HCEC 1CT (cell line): Measurements from ENCODE around the gene ZNF516.

Source experiments
- DNase-seq: peaks from one replicate; pipeline ENCODE4 v3.0.0-alpha.2; 2017

Gene ZNF516

DNA sequence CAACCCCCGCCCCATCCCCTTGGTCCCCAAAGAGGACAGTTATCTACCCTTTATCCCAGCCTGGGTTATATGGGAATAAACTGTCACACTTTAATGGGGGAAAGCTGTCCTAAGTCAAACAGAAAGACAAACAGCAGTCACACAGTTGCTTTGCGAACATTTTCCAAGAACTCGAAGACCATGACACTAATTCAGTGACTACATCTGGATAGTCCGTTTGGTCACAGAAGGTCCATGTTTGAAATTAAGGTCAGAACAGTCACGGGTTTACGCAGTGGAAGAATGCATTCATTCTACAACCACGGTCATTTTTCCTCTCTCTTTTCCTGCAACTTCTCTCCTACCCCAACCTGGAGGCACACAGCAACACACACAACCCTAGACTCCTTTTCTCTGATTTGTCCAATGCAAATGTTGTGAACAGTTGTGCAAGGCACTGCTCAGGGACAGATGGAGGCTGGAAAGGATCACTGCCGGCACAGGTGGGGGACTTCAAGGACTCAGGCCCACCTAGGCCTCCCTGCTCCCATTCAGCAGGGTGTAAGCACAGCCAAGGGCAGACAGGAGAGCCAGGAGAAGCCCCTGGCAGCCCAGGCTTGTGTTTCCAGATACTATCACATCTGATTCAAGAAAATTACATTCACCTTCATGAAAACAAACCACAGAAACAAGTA, 39.9 kb downstream of the ZNF516 start:
- DNase-seq = no peak

DNA sequence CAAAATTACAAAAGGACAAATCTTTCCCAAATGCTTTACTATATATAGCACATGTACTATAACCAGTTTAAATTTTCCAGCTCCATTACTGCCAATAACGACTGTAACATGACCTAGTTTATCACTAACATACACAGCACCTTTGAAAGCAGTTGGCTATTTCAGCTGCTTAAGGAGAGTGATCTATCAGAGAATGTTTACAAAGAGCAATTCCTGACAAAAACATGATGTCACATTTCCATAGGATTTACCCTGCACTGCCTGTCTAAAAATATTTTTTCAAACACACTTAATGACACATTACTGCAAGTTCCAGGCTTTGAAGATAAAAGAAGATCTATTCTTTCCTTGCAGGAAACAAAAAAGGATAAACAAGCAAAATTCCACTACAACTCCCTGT, 40.6 kb downstream of the ZNF516 start:
- no peak for DNase-seq

DNA sequence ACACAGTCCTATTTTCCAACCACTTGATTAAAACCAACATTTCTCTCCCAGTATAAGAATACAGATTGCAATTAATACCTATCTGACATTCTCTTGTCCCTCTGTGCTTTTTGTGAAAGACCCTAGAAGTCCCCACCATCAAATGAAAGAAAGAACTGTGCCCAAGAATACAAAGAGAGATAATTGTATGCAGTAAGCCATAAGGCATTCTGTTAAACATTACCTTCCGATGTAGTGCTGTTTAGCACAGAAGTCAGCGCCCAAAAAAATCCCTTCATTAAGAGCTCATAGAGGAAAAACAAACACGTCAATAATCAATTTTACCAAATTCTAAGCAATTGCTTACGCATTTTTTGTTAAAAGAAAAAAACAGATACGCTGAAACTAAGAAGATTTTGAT, 41.1 kb downstream of the ZNF516 start:
- no peak for DNase-seq

DNA sequence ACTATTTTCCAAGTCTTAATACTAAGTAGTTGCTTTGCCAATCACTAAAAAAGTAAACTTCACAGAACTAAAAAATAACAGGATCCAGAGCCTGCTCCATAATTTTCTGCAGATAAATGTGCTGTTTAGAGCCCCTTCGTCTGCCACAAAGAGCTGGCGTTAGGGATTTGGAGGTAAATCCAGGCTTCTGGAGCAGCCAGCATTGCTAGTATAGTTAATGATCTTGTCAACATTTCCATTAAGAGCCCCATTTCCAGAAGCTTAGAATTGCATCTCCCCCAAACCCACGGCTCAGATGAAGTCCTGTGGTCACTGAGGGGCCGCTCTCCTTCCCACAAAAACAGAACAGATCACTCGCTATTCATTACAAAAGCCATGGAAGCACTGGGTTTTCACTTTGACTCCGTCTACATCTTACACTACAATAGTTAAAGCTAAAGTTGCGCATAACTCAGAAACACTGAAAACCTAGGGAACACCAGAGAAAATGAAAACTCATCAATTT, 41.9 kb downstream of the ZNF516 start:
- DNase-seq = no peak

DNA sequence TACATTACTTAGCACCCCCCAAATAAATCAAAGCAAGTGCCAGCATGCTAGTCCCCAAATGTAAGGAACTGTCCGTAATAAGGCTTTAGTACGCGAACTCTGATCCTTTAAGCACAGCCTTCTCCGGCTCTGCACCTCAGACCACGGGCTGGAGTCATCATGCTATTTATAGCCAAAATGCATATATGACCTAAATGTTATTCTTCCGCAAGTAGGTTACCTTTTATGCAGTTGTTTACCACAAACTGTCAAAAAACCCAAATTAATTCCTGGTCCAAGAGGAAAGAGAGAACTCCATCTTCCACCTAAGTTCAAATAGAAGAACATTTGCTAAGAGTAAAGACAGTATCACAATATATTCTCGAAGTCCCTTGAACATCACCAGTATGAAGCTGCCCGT, 42.7 kb downstream of the ZNF516 start:
- no peak for DNase-seq

DNA sequence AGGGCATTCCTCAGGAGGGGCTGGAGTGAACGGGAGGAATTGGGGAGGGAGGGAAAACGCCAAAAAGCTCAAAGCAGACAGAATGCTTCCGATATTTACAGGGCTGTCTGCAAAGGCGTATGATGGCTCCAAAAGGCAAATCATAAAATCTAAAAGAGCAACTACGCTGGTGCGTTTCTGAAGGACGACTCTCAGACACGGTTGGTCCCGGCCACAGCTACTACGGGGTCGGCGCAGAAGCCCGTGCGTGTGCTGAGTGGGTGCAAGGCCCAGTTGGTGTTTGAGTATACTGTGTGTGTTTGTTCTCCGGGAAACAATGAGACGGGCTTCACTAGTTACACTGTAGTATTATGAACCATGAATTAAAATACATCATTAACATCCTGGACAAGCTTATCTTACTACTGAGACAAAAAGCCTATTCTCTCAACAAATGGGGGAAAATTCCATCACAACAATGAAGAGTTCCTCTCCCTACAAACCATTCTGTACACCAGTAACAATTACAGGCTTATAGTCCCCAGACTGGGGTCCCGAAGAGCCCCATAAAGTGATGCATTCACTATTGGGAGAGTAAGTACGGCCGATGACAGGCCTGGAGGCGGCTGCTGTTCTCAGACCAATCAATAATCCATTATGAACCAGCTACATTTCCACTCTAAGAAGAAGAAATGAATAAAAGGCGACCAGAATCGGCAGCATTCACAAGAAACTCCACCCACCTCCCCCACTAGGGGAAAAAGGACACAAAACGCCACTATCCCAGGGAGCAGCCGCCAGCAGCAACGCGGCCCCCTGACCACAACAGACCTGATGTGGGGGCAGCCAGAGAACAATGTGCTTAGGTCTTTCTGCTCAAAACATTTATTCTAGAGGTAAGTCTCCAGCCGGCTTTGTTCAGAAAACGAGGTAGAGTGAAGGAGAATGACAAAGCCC, 43.4 kb downstream of the ZNF516 start:
- DNase-seq = no peak

DNA sequence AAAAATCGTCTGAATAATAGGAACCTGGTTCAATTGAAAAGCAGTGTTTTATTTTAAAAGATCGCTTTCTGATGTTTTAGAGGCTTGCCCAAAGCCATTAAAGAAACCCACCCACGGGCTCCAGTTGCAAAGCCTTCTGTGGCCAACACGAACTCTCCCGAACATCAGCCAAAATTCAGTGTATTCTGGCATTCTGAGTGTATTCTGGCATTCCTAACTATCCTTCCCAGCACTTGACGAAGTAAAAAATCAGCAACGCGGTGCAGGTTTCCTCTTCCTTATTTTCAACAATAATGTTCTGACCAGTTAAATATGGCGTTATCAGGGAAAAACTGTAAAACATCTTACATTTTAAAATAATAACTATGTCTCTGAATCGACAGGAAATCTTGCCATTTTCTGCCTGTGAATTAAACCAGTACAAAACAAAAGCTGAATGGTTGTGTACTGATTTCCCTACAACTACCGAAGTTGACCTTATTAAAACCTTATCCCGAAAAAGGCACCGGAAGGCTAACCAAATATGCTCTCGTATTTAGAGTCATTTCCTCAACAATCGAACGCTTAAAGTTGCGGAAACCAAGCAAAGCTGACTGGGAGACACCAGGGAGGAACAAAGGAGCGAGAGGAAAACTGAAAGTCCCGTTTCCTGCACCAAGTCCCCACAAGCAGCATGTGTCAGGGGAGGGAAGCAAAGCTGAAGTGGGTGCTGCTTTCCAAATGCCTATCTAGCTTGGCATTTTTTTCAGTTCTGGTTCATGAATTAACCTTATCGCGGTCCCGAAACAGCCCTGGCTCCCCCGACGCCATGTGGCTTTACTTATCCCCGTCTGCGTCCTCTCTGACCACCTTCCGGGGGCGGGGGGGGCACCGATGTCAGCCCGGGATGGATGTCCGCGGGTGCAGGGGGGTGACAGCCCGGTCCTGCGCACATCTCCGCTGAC, 44.3 kb downstream of the ZNF516 start:
- DNase-seq = peak; percentile 67

DNA sequence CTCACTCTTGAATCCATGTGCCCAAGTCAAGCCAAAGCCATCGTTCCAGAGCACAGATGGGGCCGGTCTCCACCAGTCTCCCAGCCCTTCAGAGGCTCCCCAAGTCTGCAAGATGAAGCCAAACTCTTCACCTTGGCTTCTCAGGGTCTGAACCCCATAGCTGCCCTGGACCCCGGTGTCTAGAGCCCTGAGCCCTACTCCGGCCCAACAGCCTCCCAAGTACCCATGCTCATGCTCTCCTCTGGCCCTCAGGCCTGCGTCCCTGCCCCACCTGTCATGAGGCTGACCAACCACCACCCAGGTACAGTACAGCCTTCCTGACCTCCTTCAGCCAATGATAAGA, 46.0 kb downstream of the ZNF516 start:
- DNase-seq = no peak

DNA sequence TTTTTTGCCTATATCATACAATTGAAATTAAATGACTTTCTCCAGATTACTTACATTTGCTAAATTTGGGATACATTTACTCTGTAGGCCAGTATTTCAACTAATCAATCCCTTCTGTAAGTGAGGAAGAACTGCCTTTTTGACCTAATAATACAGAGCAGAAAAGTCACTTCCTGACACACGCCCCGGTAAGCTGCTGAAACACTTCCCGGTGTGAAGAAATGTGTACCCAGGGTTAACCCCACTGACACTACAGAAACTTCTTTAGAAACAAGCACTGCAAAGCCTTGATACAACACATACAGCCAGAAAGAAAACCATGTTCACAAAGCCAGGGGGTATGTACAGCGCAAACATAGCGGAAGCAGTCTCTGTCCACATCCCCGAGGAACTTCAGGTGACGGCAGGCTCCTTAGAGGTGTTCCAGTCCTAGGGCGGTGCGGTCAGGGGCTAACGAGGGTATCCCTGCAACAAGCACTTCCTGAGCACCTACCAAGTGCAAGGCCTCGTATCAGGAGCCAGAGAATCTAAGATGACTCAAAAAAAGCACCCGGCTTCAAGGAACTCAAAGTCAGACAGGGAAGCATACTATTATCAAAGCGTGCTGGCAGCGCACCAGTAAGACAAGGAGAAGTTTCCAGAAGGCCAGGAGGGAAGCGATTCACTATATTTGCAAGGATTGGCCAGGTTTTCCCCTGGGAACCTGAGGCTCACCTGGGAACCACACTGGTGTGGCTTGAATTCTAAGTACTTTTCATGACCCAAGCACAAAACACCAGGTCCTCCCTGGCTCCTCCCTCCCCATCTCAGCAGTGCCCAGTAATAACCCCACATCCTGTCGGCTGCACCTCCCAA, 46.6 kb downstream of the ZNF516 start:
- no peak for DNase-seq

DNA sequence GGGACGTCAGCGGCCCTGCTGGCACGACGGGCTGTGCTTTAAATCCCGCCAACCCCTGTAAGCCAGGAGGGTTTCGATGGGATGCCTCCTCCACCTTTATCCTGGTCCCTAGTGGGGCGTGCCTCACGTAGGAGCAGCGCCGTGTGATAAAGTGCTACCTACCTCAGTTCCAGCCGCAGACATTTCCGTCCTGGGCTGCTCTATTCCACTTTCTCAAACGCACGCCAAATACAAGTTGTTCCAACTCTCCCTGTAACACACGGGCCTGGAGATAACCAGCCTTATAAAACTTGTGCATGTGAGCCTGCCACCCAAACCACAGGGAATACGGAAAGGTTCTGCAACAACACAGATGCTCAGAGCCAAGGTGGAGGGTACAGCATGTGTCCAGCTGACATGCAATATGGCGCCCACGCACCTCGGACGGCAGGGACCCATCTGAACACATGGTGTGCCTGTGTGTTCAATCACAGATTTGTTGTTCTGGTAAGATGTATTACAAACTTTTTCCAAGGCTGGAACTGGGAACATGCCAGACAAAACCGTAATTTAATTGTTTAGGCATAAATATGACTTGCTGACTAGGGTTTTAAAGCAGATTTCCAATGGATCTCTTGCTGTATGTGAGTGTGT, 47.7 kb downstream of the ZNF516 start:
- no peak for DNase-seq

DNA sequence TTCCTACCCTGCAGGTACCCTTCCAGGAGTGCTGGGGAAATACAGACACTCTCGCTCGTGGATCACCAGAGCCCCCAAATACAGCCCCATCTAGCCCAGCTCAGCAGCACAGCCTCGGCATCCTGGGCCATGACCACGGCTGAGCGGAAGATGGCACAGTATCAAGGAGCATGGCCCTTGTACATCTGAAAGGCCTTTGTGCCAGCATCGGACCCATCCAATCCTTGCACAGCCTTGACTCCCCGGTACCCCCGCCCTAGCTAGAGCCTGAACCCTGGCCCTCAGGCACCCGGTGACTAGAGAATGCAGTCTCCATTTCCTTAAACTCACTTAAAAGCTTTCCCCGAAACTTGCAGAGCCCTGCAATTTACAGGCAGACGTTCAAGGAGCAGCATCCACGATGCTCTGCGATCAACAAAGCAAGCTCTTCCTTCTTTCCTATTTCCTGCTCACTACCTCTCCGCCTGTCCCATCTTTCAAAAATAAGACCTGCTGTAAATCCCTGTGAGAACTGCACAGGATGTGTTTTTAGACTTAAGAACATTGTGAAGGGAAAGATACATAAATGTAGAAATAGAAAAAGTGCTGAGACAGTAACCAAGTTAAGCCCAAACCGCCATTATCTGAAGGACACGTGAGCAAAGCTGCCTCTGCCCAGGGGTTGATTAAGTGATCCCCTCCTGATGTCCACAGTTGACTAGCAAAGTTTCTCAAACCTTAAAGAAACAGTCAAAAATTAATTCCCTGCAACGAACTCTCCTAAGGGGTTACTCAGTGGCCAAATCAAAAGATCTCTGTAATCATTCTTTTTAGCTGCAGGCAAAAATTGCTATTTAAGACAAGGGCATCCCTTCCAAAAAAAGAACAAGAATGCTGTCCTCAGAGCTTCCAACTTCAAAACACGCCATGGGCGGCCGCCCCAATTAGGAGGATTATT, 48.5 kb downstream of the ZNF516 start:
- no peak for DNase-seq

DNA sequence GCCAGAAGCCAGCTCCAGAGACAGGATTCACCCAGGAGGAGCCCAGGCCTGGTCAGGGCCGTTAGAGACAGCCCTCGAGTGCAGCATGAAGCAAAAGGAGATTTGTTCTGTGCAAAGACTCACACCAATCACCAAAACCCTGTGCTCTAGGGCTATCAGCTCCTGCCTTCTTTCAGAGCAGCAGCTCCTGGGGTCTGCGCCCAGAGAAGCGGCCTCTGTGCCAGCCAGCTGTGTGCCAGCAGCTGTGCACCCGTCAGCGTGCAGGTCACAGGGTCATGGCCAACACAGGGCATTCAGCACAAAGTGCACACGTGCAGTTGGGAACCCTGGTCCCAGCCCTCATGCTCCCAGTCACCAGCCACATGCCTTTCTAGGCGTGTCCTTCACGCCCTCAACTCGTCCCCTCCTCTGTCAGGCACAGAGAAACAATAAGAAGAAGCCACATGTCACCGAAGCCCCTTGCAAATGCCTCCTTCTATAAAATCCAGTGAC, 49.3 kb downstream of the ZNF516 start:
- no peak for DNase-seq

DNA sequence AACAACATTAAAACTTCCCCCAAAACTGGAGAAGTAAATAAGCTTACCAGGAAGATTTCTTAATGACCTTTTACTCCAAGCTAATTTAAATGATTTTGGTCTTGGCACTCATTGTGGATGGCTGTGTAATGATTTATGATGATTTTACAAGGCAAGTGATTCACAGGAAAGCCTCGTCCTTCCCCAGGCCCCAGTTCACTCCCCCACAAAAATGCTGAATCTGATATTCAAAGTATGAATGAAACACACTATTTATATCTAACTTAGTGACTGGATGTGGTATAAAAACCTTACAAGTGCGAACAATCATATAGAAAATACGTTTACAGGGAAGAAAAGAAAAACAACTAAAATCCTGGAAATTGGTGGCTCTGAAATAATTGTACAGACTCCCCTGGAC, 49.8 kb downstream of the ZNF516 start:
- DNase-seq = peak; percentile 84

DNA sequence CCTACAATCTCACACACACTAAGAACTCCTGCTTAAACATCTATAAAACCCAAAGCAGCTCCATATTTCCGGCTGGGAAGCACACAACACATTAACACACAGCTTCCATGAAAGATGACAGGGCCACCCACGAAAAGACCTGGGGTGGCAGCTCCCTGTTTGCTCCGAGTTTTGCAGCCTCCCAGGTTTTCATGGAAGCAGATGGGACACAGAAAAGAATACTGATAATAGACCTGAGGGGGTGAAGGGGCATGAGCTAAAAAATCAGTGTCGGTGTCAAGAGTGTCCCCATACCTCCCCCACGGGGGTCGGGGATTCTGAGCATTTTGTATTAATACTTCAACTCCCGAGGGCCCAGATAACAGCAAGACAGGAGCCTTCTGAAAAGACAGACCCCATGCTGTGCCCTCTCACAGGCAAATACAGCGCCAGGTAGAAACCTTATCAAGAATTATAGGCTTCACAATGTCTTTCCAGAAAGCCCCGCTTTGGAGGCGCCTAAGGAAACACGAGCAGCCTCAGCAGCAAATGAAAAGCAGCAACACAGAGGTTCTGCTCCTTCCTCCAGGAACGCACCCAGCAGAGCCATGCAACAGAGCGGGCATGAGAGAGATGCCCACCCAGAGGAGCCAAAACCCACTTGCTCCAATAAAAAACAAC, 50.5 kb downstream of the ZNF516 start:
- DNase-seq = no peak

DNA sequence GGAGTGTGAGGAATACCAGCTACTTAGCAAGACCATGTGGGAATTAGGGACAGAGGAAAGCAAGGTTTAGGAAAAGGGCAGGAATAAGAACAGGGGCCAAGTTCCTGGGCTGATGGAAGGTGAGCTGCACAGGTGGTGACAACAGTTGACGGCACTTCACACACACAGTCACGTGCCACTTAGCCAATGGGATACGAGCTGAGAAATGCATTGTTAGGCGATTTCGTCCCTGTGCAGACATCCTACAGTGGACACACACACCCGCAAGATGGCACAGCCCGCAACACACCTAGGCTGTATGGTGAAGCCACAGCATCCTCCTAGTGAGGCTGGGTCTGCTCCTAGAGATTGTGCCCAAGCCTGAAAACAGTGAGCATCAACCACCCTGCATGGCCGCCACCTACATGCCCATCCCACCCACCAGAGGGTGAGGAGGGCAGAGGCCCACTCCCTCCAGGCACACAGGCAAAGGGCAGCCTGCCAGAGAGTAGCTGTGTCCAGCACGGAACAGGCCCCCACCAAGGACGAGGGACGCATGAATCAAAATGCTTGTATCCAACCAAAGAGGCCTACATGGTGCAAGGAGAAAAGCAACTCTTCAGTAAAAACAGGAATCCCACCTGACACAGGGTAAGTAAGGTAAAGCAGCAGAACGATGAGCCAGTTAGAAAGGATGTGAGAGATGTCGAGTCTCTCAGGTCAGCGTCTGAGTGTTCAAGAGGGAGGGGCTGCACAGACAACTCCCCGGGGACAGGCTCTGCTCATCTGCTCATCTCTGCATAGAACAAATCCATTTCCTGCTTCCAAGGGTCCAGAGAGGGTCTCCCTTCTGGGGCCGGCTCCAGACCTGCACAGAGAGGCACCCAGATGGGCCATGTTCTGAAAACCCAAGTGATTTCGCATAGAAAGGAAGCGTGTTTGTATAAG, 51.3 kb downstream of the ZNF516 start:
- DNase-seq = no peak

DNA sequence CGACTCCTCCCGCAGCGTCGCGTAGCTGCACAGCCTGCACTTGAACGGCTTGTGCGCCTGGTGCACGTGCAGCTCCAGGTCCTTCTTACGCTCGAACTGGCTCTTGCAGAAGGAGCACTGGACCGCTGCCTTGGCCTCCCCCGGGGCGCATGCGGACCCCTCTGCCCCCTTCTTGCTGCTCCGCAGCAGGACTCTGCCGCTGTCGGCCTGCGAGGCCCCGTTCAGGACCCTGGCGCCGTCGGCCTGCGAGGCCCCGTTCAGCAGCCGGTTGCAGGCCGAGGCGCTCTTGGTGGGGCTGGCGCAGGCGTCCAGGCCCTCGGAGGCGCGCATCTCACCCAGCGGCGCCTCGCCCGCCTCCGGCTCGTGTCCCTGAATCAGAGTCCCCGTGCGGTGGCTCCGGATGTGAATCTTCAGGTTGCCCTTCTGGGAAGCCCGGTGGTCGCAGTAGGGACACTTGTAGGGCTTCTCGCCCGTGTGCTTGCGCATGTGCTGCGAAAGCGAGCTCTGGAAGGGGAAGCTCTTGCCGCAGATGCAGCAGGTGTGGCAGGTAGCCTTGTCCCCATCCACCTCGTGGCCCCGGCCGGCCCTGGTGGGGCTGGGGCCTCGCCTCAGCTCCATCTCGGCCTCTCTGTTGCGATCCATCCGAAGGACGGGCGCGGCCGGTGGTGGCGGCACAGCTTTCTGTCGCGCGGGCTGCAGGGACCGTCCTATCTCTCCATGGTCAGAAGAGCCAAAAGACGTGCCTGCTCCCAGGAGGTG, 52.5 kb downstream of the ZNF516 start:
- no peak for DNase-seq

DNA sequence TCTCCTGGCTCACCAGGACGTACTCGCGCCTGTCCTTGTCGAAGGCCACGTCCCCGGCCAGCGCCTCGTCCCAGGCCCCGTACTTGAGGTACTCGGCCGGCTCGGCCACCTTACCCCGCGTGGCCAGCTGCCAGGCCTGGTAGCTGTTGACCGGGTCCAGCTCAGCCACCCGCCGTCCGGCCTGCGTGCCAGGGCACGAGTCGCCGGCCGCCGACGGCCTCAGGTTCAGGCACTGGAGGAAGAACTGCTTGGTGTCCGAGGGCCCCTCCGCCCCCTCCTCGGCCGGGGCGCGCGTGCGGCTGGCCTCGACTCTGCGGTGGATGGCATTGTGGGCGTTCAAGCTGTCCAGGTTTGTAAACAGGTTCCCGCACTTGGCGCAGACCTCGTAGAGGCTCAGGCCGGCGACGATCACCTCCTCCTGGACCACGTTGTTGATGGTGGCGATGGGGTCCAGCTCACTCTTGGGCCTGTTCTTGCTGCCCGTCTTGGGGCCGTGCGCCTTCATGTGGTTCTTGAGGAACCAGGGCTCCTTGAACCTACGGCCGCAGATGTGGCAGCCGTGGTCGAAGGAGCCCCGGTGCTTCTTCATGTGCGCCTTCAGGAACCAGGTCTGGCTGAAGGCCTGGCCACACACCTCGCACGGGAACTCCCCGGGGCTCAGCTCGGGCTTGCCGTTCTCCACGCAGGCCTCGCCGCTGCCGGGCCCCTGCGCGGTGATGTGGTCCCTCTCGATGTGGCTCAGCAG, 53.2 kb downstream of the ZNF516 start:
- no peak for DNase-seq
